Measurements from ENCODE around the gene P4HTM. TPM values are rescaled to one million over a fixed set of nuclear protein-coding genes. Genes with fewer than 3 reads are reported as not detected.
A peak's percentile ranks its signal among the peaks of the same experiment; 100 is the strongest.

P4HTM gene
- total and polyA plus RNA-seq, 4 donors: 36.0 to 66.4 (median 47.5) TPM

DNA sequence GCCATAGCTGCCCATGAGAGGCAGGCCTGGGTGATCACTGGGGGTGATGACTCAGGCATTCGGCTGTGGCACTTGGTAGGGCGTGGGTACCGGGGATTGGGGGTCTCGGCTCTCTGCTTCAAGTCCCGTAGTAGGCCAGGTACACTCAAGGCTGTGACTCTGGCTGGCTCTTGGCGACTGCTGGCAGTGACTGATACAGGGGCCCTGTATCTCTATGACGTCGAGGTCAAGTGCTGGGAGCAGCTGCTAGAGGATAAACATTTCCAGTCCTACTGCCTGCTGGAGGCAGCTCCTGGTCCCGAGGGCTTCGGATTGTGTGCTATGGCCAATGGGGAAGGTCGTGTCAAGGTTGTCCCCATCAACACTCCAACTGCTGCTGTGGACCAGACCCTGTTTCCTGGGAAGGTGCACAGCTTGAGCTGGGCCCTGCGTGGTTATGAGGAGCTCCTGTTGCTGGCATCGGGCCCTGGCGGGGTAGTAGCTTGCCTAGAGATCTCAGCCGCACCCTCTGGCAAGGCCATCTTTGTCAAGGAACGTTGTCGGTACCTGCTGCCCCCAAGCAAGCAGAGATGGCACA lies 22.5 kb downstream of the P4HTM start:
- peaks cover 12 to 45% (median 30%) of the 10 kb centered on the region in 4 donors for H3K36me3 ChIP-seq (ENCODE audit: control insufficient read depth in 4 of 4, insufficient read depth in 4 of 4, low read length in 4 of 4)
- H3K9me3 ChIP-seq (ENCODE audit: control insufficient read depth in 4 of 4, insufficient read depth in 3 of 4, low read length in 3 of 4): no peaks in the 10 kb centered on the region
- H3K4me3 ChIP-seq: no peak overlapping the region
- DNase-seq (no peak), ATAC-seq (ENCODE audit: insufficient read depth, low FRiP score) (no peak)
- WGBS, 2 donors: 79 to 92% methylated on average over 17 of the region's 17 CpGs
- peak overlapping the region in 1 of 2 donors; percentile 30 for H3K27ac ChIP-seq (ENCODE audit: low read depth in 1 of 2, low read length in 1 of 2)
- TF ChIP-seq, protein P1, sequence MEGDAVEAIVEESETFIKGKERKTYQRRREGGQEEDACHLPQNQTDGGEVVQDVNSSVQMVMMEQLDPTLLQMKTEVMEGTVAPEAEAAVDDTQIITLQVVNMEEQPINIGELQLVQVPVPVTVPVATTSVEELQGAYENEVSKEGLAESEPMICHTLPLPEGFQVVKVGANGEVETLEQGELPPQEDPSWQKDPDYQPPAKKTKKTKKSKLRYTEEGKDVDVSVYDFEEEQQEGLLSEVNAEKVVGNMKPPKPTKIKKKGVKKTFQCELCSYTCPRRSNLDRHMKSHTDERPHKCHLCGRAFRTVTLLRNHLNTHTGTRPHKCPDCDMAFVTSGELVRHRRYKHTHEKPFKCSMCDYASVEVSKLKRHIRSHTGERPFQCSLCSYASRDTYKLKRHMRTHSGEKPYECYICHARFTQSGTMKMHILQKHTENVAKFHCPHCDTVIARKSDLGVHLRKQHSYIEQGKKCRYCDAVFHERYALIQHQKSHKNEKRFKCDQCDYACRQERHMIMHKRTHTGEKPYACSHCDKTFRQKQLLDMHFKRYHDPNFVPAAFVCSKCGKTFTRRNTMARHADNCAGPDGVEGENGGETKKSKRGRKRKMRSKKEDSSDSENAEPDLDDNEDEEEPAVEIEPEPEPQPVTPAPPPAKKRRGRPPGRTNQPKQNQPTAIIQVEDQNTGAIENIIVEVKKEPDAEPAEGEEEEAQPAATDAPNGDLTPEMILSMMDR (IDR thresholded peaks at IDR 0.05; ENCODE audit: control extremely low read depth, extremely low read depth): no peak
- H3K4me1 ChIP-seq (ENCODE audit: control insufficient read depth in 5 of 5, insufficient read depth in 5 of 5, low read length in 5 of 5): peaks cover 0 to 10% (median 4%) of the 10 kb centered on the region in 5 donors
- H3K9ac ChIP-seq (ENCODE audit: insufficient read depth in 1 of 2, low read length in 2 of 2): no peak overlapping the region
- H3K27me3 ChIP-seq (ENCODE audit: control insufficient read depth in 3 of 3, insufficient read depth in 3 of 3, low read length in 2 of 3): no peaks in the 10 kb centered on the region

DNA sequence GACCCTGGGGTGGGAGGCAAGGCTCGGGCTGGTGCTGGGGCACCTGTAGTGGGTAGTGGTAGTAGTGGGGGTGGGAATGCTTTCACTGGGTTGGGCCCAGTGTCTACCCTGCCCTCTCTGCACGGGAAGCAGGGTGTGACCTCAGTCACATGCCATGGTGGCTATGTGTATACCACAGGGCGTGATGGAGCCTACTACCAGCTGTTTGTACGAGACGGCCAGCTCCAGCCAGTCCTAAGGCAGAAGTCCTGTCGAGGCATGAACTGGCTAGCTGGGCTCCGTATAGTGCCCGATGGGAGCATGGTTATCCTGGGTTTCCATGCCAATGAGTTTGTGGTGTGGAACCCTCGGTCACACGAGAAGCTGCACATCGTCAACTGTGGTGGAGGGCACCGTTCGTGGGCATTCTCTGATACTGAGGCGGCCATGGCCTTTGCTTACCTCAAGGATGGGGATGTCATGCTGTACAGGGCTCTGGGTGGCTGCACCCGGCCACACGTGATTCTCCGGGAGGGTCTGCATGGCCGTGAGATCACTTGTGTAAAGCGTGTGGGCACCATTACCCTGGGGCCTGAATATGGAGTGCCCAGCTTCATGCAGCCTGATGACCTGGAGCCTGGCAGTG lies 23.2 kb downstream of the P4HTM start:
- WGBS, 2 donors: 82 to 87% methylated on average over 19 of the region's 19 CpGs
- Histone ChIP-seq H3K4me1 (ENCODE audit: control insufficient read depth in 5 of 5, insufficient read depth in 5 of 5, low read length in 5 of 5) (peaks cover 0 to 10% (median 6%) of the 10 kb centered on the region in 5 donors), H3K9ac (ENCODE audit: insufficient read depth in 1 of 2, low read length in 2 of 2) (no peak overlapping the region), H3K36me3 (ENCODE audit: control insufficient read depth in 4 of 4, insufficient read depth in 4 of 4, low read length in 4 of 4) (peaks cover 12 to 45% (median 30%) of the 10 kb centered on the region in 4 donors), H3K27ac (ENCODE audit: low read depth in 1 of 2, low read length in 1 of 2) (peak overlapping the region in 1 of 2 donors; percentile 30), H3K27me3 (ENCODE audit: control insufficient read depth in 3 of 3, insufficient read depth in 3 of 3, low read length in 2 of 3) (no peaks in the 10 kb centered on the region), H3K4me3 (no peak overlapping the region), H3K9me3 (ENCODE audit: control insufficient read depth in 4 of 4, insufficient read depth in 3 of 4, low read length in 3 of 4) (no peaks in the 10 kb centered on the region)
- TF ChIP-seq, protein P1 (IDR thresholded peaks at IDR 0.05; ENCODE audit: control extremely low read depth, extremely low read depth): no peak
- no peak for ATAC-seq (ENCODE audit: insufficient read depth, low FRiP score)
- DNase-seq: no peak

DNA sequence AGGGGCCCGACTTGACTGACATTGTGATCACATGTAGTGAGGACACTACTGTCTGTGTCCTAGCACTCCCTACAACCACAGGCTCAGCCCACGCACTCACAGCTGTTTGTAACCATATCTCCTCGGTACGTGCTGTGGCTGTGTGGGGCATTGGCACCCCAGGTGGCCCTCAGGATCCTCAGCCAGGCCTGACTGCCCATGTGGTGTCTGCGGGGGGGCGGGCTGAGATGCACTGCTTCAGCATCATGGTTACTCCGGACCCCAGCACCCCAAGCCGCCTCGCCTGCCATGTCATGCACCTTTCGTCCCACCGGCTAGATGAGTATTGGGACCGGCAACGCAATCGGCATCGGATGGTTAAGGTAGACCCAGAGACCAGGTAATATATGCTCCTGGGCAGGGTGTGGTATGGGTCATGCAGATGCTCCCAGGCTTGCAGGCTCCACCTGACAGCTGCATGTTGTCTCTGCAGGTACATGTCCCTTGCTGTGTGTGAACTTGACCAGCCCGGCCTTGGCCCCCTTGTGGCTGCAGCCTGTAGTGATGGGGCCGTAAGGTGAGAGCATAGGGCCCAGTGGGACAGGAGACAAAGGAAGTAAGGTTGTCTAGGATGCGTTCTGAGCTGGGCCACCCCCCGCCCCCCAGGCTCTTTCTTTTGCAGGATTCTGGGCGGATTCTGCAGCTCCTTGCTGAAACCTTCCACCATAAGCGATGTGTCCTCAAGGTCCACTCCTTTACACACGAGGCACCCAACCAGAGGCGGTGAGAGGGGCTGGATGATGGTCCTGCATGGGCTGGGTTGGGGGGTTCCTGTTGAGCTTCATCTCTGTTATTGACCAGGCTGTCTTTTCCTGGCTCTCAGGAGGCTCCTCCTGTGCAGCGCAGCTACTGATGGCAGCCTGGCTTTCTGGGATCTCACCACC lies 24.0 kb downstream of the P4HTM start:
- WGBS, 2 donors: 88 to 89% methylated on average over 24 of the region's 24 CpGs
- no peak overlapping the region for H3K27ac ChIP-seq (ENCODE audit: low read depth in 1 of 2, low read length in 1 of 2)
- H3K4me3 ChIP-seq: no peak overlapping the region
- H3K4me1 ChIP-seq (ENCODE audit: control insufficient read depth in 5 of 5, insufficient read depth in 5 of 5, low read length in 5 of 5): peaks cover 0 to 9% (median 6%) of the 10 kb centered on the region in 5 donors
- no peaks in the 10 kb centered on the region for H3K9me3 ChIP-seq (ENCODE audit: control insufficient read depth in 4 of 4, insufficient read depth in 3 of 4, low read length in 3 of 4)
- no peaks in the 10 kb centered on the region for H3K27me3 ChIP-seq (ENCODE audit: control insufficient read depth in 3 of 3, insufficient read depth in 3 of 3, low read length in 2 of 3)
- ATAC-seq (ENCODE audit: insufficient read depth, low FRiP score) (no peak), DNase-seq (no peak)
- TF ChIP-seq, protein P1 (IDR thresholded peaks at IDR 0.05; ENCODE audit: control extremely low read depth, extremely low read depth): peak; percentile 16
- H3K9ac ChIP-seq (ENCODE audit: insufficient read depth in 1 of 2, low read length in 2 of 2): no peak overlapping the region
- peaks cover 12 to 45% (median 30%) of the 10 kb centered on the region in 4 donors for H3K36me3 ChIP-seq (ENCODE audit: control insufficient read depth in 4 of 4, insufficient read depth in 4 of 4, low read length in 4 of 4)
